ENCODE measurements around the gene TRMT13.

TRMT13 gene

DNA sequence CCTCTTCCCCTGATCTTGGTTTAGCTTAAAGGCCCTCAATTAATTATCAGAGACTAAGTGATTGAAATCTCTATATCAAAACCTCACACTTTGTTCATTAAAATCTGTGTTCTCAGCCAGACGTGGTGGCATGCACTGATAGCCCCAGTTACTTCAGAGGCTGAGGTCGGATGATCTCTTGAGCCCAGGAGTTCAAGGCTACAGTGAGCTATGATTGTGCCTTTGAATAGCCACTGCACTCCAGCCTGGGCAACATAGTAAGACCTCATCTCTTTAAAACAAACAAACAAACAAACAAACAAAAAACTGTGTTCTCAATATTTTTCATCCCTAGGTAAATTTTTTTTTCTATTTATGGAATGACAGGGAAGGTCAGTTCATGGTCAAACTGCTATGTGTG lies 18.7 kb downstream of the TRMT13 start:
- Histone ChIP-seq H3K4me3 (ENCODE audit: insufficient read depth, low read depth, low read length, poor library complexity, severe bottlenecking) (no peak overlapping the region), H3K27ac (ENCODE audit: insufficient read depth, low read length, poor library complexity, severe bottlenecking) (no peak overlapping the region), H3K9me3 (ENCODE audit: control insufficient read depth, low read length) (no peaks in the 10 kb centered on the region), H3K36me3 (ENCODE audit: control insufficient read depth, insufficient read depth, low read length) (peaks cover 8% of the 10 kb centered on the region), H3K27me3 (replicated peaks; ENCODE audit: control insufficient read depth, insufficient read depth, low read length, poor library complexity, severe bottlenecking) (no peaks in the 10 kb centered on the region), H3K4me1 (ENCODE audit: control insufficient read depth, insufficient read depth, low read length, poor library complexity, severe bottlenecking) (no peaks in the 10 kb centered on the region)
- no peak for DNase-seq

DNA sequence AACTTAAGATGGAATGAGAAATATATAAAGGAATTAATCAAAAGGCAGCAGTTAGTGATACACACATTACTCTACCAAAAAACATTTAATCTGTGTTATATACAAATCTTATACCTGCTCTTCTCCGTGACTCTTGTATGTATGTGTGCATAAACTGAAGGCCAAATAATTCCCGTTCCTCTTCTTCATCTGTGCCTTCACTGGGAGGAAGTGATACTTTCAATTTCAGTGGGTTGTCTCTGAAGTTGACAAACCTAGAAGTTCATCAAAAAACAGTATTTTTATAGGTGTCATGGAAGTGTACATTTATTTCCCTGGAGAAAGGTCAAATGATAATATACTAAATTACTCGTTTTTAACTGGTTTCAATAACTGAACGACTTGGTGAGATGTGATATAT lies 19.3 kb downstream of the TRMT13 start:
- no peak for DNase-seq
- no peaks in the 10 kb centered on the region for H3K9me3 ChIP-seq (ENCODE audit: control insufficient read depth, low read length)
- no peaks in the 10 kb centered on the region for H3K4me1 ChIP-seq (ENCODE audit: control insufficient read depth, insufficient read depth, low read length, poor library complexity, severe bottlenecking)
- no peak overlapping the region for H3K27ac ChIP-seq (ENCODE audit: insufficient read depth, low read length, poor library complexity, severe bottlenecking)
- H3K27me3 ChIP-seq (replicated peaks; ENCODE audit: control insufficient read depth, insufficient read depth, low read length, poor library complexity, severe bottlenecking), result no peaks in the 10 kb centered on the region
- no peak overlapping the region for H3K4me3 ChIP-seq (ENCODE audit: insufficient read depth, low read depth, low read length, poor library complexity, severe bottlenecking)
- H3K36me3 ChIP-seq (ENCODE audit: control insufficient read depth, insufficient read depth, low read length), result peaks cover 8% of the 10 kb centered on the region

DNA sequence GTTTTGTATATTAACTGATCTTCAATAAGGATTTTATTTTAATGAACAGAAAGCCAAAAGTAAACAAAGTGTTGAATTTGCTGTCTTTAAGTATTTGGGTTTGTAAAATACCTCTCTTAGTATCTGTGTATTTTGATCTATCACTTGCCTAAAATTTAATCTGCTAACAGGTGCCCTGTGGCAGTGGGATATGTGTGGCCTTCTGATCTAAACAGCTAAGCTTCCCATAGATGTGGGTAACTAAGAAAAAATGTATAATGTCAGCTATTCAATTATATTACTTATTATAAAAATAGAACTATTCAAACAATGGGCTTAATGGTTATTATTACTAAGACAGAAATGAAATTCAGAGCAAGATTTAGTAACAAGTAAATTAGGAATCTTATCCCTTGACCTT lies 29.9 kb downstream of the TRMT13 start:
- Histone ChIP-seq H3K36me3 (ENCODE audit: control insufficient read depth, insufficient read depth, low read length) (no peaks in the 10 kb centered on the region), H3K4me3 (ENCODE audit: insufficient read depth, low read depth, low read length, poor library complexity, severe bottlenecking) (no peak overlapping the region), H3K27me3 (replicated peaks; ENCODE audit: control insufficient read depth, insufficient read depth, low read length, poor library complexity, severe bottlenecking) (no peaks in the 10 kb centered on the region), H3K9me3 (ENCODE audit: control insufficient read depth, low read length) (no peaks in the 10 kb centered on the region), H3K27ac (ENCODE audit: insufficient read depth, low read length, poor library complexity, severe bottlenecking) (no peak overlapping the region), H3K4me1 (ENCODE audit: control insufficient read depth, insufficient read depth, low read length, poor library complexity, severe bottlenecking) (no peaks in the 10 kb centered on the region)
- DNase-seq, result no peak

DNA sequence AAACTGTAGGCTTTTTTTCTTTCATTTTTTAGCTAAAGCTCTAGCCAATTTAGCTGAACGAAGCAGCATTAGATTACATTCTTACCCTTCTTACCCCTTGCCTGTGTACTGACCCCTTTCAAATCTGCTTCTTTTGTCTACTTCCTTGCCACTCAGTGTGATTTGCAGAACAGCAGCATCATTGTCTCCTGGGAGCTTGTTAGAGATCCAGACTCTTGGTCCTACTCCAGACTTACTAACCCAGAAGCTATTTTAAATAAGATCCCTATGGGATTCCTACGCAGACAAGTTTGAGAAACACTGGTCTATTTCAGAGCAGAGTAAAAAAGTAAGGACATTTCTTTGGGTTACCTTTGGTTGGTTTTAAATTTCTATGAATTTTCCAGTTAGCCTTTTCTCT lies 31.3 kb downstream of the TRMT13 start:
- Histone ChIP-seq H3K27me3 (replicated peaks; ENCODE audit: control insufficient read depth, insufficient read depth, low read length, poor library complexity, severe bottlenecking) (no peaks in the 10 kb centered on the region), H3K4me3 (ENCODE audit: insufficient read depth, low read depth, low read length, poor library complexity, severe bottlenecking) (no peak overlapping the region), H3K4me1 (ENCODE audit: control insufficient read depth, insufficient read depth, low read length, poor library complexity, severe bottlenecking) (no peaks in the 10 kb centered on the region), H3K27ac (ENCODE audit: insufficient read depth, low read length, poor library complexity, severe bottlenecking) (no peak overlapping the region), H3K9me3 (ENCODE audit: control insufficient read depth, low read length) (no peaks in the 10 kb centered on the region), H3K36me3 (ENCODE audit: control insufficient read depth, insufficient read depth, low read length) (no peaks in the 10 kb centered on the region)
- no peak for DNase-seq

DNA sequence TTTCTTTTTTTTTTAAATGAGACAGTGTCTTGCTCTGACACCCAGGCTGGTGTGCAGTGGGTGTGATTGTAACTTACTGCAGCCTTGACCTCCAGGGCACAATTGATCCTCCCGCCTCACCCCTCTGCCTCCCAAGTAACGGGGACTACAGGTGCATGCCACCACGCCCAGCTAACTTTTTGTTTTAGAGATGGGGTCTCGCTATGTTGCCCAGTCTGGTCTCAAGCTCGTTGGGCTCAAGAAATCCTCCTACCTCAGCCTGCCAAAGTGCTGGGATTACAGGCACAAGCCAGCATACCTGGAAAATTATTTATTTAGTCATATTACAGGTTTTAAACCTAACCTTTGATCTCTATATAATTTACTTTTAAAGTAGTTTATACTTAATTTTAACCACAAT lies 31.7 kb downstream of the TRMT13 start:
- no peaks in the 10 kb centered on the region for H3K4me1 ChIP-seq (ENCODE audit: control insufficient read depth, insufficient read depth, low read length, poor library complexity, severe bottlenecking)
- H3K9me3 ChIP-seq (ENCODE audit: control insufficient read depth, low read length), result no peaks in the 10 kb centered on the region
- no peaks in the 10 kb centered on the region for H3K27me3 ChIP-seq (replicated peaks; ENCODE audit: control insufficient read depth, insufficient read depth, low read length, poor library complexity, severe bottlenecking)
- H3K4me3 ChIP-seq (ENCODE audit: insufficient read depth, low read depth, low read length, poor library complexity, severe bottlenecking), result no peak overlapping the region
- no peaks in the 10 kb centered on the region for H3K36me3 ChIP-seq (ENCODE audit: control insufficient read depth, insufficient read depth, low read length)
- DNase-seq, result no peak
- H3K27ac ChIP-seq (ENCODE audit: insufficient read depth, low read length, poor library complexity, severe bottlenecking), result no peak overlapping the region

DNA sequence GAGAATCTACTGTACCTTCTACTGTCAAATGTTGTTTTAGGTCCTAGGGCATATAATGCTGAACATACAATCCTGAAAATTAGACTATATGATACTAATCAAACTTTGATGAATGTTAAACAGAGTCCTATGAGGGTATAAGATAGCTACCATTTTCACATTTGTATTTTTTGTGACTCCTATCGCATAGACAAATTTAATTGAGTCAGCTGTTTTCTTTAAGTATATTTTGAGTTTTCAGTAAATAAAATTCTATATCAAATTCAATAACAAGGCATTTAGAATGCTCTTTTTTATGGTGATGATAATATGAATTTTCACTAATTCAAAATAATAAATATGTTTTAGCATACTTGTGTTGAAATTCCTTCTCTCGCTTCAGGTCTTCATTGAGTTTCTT lies 35.1 kb downstream of the TRMT13 start:
- DNase-seq, result no peak
- Histone ChIP-seq H3K36me3 (ENCODE audit: control insufficient read depth, insufficient read depth, low read length) (no peaks in the 10 kb centered on the region), H3K9me3 (ENCODE audit: control insufficient read depth, low read length) (no peaks in the 10 kb centered on the region)

DNA sequence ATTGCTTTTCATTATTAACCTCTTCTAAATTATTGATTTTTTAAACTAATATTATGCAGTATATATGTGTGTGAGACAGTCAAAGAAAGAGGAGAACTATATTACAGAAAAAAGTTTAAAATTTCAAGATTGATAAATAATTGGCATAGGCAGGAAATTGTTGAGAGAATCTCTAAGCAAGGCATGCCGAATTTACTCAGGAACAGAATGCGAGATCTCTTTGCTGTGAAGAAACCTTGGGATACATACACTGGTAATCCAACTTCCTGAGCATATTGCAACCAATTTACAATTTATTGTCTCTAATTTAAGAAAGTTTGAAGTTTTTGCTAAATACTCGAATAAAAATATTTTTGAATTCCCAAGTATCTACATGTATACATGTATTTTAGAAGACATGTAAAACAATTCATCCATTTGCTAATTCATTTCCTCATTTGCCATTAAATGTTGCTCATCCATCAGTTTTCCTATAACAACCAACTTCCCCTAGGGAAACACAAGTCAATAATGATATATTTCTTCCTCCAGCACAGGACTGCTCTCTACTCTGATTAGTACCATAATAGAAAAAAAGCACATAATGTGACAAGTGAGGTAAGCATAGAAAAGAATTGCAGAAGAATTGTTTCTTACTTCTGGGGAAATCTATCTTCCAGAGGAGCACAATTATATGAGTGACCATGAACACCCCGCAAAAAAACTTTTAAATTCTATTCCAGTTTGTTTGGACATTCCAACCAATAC lies 44.5 kb downstream of the TRMT13 start:
- no peak for DNase-seq
- no peaks in the 10 kb centered on the region for H3K4me1 ChIP-seq (ENCODE audit: control insufficient read depth, insufficient read depth, low read length, poor library complexity, severe bottlenecking)
- no peak overlapping the region for H3K27ac ChIP-seq (ENCODE audit: insufficient read depth, low read length, poor library complexity, severe bottlenecking)
- H3K4me3 ChIP-seq (ENCODE audit: insufficient read depth, low read depth, low read length, poor library complexity, severe bottlenecking), result no peak overlapping the region
- no peaks in the 10 kb centered on the region for H3K27me3 ChIP-seq (replicated peaks; ENCODE audit: control insufficient read depth, insufficient read depth, low read length, poor library complexity, severe bottlenecking)
- H3K36me3 ChIP-seq (ENCODE audit: control insufficient read depth, insufficient read depth, low read length), result no peaks in the 10 kb centered on the region
- H3K9me3 ChIP-seq (ENCODE audit: control insufficient read depth, low read length), result no peaks in the 10 kb centered on the region

More for the DNA sequence above, 35.1 kb downstream of the TRMT13 start:
- Histone ChIP-seq H3K27ac (ENCODE audit: insufficient read depth, low read length, poor library complexity, severe bottlenecking) (no peak overlapping the region), H3K4me3 (ENCODE audit: insufficient read depth, low read depth, low read length, poor library complexity, severe bottlenecking) (no peak overlapping the region), H3K4me1 (ENCODE audit: control insufficient read depth, insufficient read depth, low read length, poor library complexity, severe bottlenecking) (no peaks in the 10 kb centered on the region), H3K27me3 (replicated peaks; ENCODE audit: control insufficient read depth, insufficient read depth, low read length, poor library complexity, severe bottlenecking) (no peaks in the 10 kb centered on the region)

DNA sequence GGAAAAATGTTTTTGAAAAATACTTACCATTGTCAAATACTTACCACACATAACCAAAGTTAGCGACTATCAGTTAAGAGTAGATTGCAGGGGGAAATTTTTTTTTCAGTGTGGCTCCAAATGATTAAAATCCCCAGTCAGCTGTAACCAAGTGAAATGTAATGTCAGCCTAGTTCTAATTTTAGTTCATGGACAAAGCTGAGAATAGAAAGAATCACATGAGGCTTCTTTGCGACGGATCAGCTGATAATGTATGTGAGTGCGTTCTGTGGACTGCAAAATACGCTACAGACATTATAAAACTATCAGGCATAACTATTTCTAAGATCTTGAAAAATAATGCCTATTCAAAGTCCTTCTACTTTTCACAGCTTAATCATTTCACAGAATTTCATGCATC lies 45.1 kb downstream of the TRMT13 start, which contains the start of gene LRRC39:
LRRC39 (minus strand) TSS at position 166 of the 400 bp plus-strand sequence. CDS start 9,740 bp downstream, outside the sequence.
- no peak within 1 kb of the TSS for H3K4me3 ChIP-seq (ENCODE audit: insufficient read depth, low read depth, low read length, poor library complexity, severe bottlenecking)
- no peak for DNase-seq
- H3K27ac ChIP-seq (ENCODE audit: insufficient read depth, low read length, poor library complexity, severe bottlenecking), result no peak within 1 kb of the TSS
- H3K27me3 ChIP-seq (replicated peaks; ENCODE audit: control insufficient read depth, insufficient read depth, low read length, poor library complexity, severe bottlenecking), result no peaks in the 10 kb centered on the region
- H3K9me3 ChIP-seq (ENCODE audit: control insufficient read depth, low read length), result no peaks in the 10 kb centered on the region
- H3K4me1 ChIP-seq (ENCODE audit: control insufficient read depth, insufficient read depth, low read length, poor library complexity, severe bottlenecking), result no peaks in the 10 kb centered on the region
- no peaks in the 10 kb centered on the region for H3K36me3 ChIP-seq (ENCODE audit: control insufficient read depth, insufficient read depth, low read length)

DNA sequence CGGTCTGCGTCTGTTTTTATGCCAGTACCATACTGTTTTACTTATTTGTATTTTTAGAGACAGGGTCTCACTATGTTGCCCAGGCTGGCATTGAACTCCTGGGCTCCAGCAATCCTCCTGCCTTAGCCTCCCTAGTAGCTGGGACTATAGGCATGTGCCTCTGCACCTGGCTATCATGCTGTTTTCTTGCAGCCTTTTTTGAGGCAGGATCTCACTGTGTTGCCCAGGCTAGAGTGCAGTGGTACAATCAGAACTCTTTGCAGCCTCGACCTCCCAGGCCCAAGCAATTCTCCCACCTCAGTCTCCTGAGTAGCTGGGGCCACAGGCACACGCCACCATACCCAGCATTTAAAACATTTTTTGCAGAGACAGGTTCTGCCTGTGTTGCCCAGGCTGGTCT lies 50.4 kb downstream of the TRMT13 start:
- Histone ChIP-seq H3K4me1 (ENCODE audit: control insufficient read depth, insufficient read depth, low read length, poor library complexity, severe bottlenecking) (no peaks in the 10 kb centered on the region), H3K36me3 (ENCODE audit: control insufficient read depth, insufficient read depth, low read length) (no peaks in the 10 kb centered on the region), H3K27ac (ENCODE audit: insufficient read depth, low read length, poor library complexity, severe bottlenecking) (no peak overlapping the region), H3K9me3 (ENCODE audit: control insufficient read depth, low read length) (no peaks in the 10 kb centered on the region), H3K27me3 (replicated peaks; ENCODE audit: control insufficient read depth, insufficient read depth, low read length, poor library complexity, severe bottlenecking) (no peaks in the 10 kb centered on the region), H3K4me3 (ENCODE audit: insufficient read depth, low read depth, low read length, poor library complexity, severe bottlenecking) (no peak overlapping the region)
- no peak for DNase-seq

DNA sequence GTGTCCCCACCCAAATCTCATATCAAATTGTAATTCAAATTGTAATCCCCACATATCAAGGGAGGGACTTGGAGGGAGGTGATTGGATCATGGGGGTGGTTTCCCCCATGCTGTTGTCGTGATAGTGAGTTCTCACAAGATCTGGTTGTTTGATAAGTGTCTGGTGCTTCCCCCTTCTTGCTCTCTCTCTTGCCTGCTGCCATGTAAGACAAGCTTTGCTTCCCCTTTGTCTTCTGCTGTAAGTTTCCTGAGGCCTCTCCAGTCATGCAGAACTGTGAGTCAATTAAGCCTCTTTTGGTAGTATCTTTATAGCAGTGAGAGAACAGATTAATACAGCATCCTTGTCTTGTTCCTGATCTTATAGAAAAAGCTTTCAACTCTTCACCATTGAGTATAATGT lies 51.6 kb downstream of the TRMT13 start:
- no peaks in the 10 kb centered on the region for H3K9me3 ChIP-seq (ENCODE audit: control insufficient read depth, low read length)
- H3K36me3 ChIP-seq (ENCODE audit: control insufficient read depth, insufficient read depth, low read length), result no peaks in the 10 kb centered on the region
- no peak overlapping the region for H3K4me3 ChIP-seq (ENCODE audit: insufficient read depth, low read depth, low read length, poor library complexity, severe bottlenecking)
- no peaks in the 10 kb centered on the region for H3K4me1 ChIP-seq (ENCODE audit: control insufficient read depth, insufficient read depth, low read length, poor library complexity, severe bottlenecking)
- no peak for DNase-seq
- no peaks in the 10 kb centered on the region for H3K27me3 ChIP-seq (replicated peaks; ENCODE audit: control insufficient read depth, insufficient read depth, low read length, poor library complexity, severe bottlenecking)
- H3K27ac ChIP-seq (ENCODE audit: insufficient read depth, low read length, poor library complexity, severe bottlenecking), result no peak overlapping the region
